ENCODE data around the gene CHSY3.

CHSY3 gene

DNA sequence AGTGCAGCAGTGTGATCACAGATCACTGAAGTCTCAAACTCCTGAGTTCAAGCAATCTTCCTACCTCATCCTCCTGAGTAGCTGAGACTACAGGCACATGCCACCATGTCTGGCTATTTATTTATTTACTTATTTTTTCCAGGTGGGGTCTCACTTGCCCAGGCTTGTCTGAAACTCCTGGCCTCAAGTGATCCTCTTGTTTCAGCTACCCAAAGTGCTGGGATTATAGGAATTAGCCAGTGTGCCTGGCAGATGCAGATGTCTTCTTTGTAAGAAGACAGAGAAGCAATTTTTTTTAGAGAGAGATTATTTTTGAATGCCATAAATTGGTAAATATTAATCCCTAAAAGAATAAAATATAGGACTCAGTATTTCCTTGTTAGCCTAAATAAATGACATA is 54.3 kb downstream of the CHSY3 start:
- Mint-ChIP-seq H3K9me3 (peaks cover 32% of the 10 kb centered on the region), H3K27ac (no peak overlapping the region), H3K36me3 (ENCODE audit: low read depth) (no peaks in the 10 kb centered on the region), H3K4me3 (no peak overlapping the region), H3K27me3 (ENCODE audit: low read depth, poor library complexity) (no peaks in the 10 kb centered on the region), H3K4me1 (no peaks in the 10 kb centered on the region)
- no peak for TF ChIP-seq CTCF (IDR thresholded peaks at IDR 0.05)
- DNase-seq: no peak

- H3K27ac Mint-ChIP-seq: no peak overlapping the region
These were observed 56.6 kb downstream of the CHSY3 start for GRCh38 chr5:129960831-129961230.

DNA sequence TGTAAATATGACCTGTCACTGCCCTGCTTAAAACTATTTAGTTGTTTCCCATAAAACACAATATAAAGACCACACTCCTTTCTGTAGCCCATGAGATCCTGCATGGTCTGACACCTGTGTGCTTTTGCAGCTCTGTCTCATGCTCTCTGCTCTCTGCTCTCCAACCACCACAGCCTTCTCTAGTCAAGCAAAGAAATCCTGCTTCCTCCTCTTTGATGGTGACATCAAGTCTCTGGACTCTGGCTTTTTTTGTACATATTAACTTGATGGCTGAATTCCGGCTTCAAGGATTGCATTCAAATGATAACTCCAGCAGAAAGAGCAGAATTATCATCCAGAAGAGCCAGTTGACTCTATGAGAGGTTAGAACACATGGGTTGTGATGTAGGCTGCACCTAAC is 58.2 kb downstream of the CHSY3 start:
- no peak overlapping the region for H3K4me3 Mint-ChIP-seq
- no peak for DNase-seq
- no peaks in the 10 kb centered on the region for H3K4me1 Mint-ChIP-seq
- H3K9me3 Mint-ChIP-seq: no peaks in the 10 kb centered on the region
- no peak for TF ChIP-seq CTCF (IDR thresholded peaks at IDR 0.05)
- H3K27ac Mint-ChIP-seq: no peak overlapping the region
- H3K36me3 Mint-ChIP-seq (ENCODE audit: low read depth): no peaks in the 10 kb centered on the region
- H3K27me3 Mint-ChIP-seq (ENCODE audit: low read depth, poor library complexity): no peaks in the 10 kb centered on the region

More at GRCh38 chr5:129960831-129961230, 56.6 kb downstream of the CHSY3 start:
- Mint-ChIP-seq H3K27me3 (ENCODE audit: low read depth, poor library complexity) (no peaks in the 10 kb centered on the region), H3K9me3 (peaks cover 14% of the 10 kb centered on the region), H3K4me3 (no peak overlapping the region), H3K4me1 (no peaks in the 10 kb centered on the region), H3K36me3 (ENCODE audit: low read depth) (no peaks in the 10 kb centered on the region)
- no peak for TF ChIP-seq CTCF (IDR thresholded peaks at IDR 0.05)
- DNase-seq: no peak

- no peaks in the 10 kb centered on the region for H3K4me1 Mint-ChIP-seq
- no peak for TF ChIP-seq CTCF (IDR thresholded peaks at IDR 0.05)
- no peak for DNase-seq
These were observed 59.1 kb downstream of the CHSY3 start for GRCh38 chr5:129963359-129963758.

GRCh38 chr5:129966071-129966470 is 61.8 kb downstream of the CHSY3 start:
- no peaks in the 10 kb centered on the region for H3K9me3 Mint-ChIP-seq
- H3K27me3 Mint-ChIP-seq (ENCODE audit: low read depth, poor library complexity): no peaks in the 10 kb centered on the region
- no peak for TF ChIP-seq CTCF (IDR thresholded peaks at IDR 0.05)
- H3K4me3 Mint-ChIP-seq: no peak overlapping the region
- H3K27ac Mint-ChIP-seq: no peak overlapping the region
- DNase-seq: no peak
- no peaks in the 10 kb centered on the region for H3K36me3 Mint-ChIP-seq (ENCODE audit: low read depth)
- H3K4me1 Mint-ChIP-seq: no peaks in the 10 kb centered on the region

More at GRCh38 chr5:129963359-129963758, 59.1 kb downstream of the CHSY3 start:
- Mint-ChIP-seq H3K27me3 (ENCODE audit: low read depth, poor library complexity) (no peaks in the 10 kb centered on the region), H3K4me3 (no peak overlapping the region), H3K9me3 (no peaks in the 10 kb centered on the region), H3K27ac (no peak overlapping the region), H3K36me3 (ENCODE audit: low read depth) (no peaks in the 10 kb centered on the region)

GRCh38 chr5:129971714-129972113 is 67.4 kb downstream of the CHSY3 start:
- Mint-ChIP-seq H3K4me3 (no peak overlapping the region), H3K27me3 (ENCODE audit: low read depth, poor library complexity) (no peaks in the 10 kb centered on the region)

More at GRCh38 chr5:129971714-129972113, 67.4 kb downstream of the CHSY3 start:
- H3K36me3 Mint-ChIP-seq (ENCODE audit: low read depth): no peaks in the 10 kb centered on the region
- H3K27ac Mint-ChIP-seq: peak overlapping the region; percentile 30
- TF ChIP-seq CTCF (IDR thresholded peaks at IDR 0.05): no peak
- no peaks in the 10 kb centered on the region for H3K9me3 Mint-ChIP-seq
- DNase-seq: no peak
- no peaks in the 10 kb centered on the region for H3K4me1 Mint-ChIP-seq
